ENCODE data around the gene CARS1. TPM values are rescaled to one million over a fixed set of nuclear protein-coding genes. Genes with fewer than 3 reads are reported as not detected.

Gene CARS1
- total and polyA plus RNA-seq, 2 of the 8 experiments (the other 6 are each of a cell fraction or from before 2014, with no cell fraction given), result 44.1 to 100 TPM

GRCh38 chr11:3080733-3081385 is 23.6 kb upstream of the CARS1 start (continued):
- TF ChIP-seq RAD21 (IDR thresholded peaks at IDR 0.05 in 1 of 2, conservative IDR thresholded peaks at IDR 0.05 in 1 of 2; ENCODE audit: low read depth in 2 of 2, low read length in 2 of 2), result no peak
- no peak for TF ChIP-seq KDM5A (IDR thresholded peaks at IDR 0.05; ENCODE audit: low read length)
